Superior temporal gyrus (tissue), 1 donor: Measurements from ENCODE around the gene BUB1B.

Experiments used
- DNase-seq: peaks from one replicate; pipeline ENCODE4 v3.0.0-alpha.2; 2016; ENCODE audit errors: extremely low spot score

The BUB1B gene

DNA sequence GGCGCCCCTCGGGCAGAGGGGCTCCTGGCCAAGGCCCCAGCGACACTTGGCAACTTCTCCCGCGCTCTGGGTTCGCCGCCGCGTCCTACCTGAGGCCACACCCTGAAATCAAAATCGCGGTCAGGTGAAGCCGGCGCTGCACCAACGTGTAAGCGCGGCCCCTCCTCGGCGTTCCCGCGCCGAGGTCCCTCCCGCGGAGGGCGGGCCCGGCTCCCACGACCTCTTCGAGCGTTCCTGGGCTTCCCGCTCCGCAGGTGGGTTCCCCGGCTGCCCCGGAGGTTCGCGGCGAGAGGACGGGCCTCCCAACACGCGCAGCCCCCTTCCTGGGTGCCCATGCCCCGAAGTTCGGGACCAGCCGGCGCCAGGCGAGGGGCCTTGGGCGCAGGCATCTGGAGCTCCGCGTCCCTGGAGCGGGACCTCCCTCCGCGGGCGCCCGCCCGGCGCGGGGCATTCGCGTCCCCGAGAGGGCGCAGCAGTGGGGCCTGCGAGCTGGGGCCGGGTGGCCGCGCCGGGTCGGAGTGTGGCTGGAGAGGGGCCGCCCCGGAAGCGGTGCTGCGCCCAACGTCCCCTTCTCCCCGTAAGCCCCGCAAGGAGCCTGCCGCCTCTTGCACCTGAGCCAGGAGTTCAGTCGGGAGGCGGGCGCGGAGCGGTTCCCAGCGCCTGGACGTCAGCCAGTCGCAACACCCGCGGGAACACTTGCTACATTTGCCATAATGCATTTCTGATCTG, 91.7 kb downstream of the BUB1B start:
- DNase-seq, result no peak

DNA sequence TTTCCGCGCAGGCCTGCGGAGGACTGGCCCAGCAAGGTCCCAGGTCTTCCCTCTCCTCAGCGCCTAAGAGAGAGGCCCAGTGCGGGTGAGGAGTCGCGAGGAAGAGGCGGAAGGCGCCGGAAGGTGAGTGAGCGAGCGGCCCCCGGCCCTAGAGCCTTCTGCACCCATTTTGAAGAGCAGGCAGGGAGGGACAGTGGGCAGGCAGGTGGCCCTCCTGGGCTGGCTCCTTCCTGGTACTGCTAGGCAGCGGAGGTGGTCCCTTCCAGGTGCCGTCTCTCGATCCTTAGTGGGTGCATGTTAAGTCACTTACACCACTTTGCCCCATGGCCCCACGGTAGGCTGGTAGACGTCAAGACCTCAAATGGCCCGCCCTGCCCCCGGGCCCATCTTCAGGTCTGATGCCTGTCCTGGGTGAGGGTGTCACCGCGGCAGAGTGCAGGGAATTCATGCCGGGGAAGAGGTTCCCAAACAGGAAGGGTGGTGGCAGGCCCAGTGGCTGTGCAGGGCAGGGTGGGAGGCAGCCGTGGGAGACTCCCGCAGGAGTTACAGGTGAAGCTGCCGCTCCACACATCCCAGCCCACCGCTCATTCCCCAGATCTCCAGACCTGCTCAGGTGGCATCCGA, 92.4 kb downstream of the BUB1B start:
- no peak for DNase-seq

DNA sequence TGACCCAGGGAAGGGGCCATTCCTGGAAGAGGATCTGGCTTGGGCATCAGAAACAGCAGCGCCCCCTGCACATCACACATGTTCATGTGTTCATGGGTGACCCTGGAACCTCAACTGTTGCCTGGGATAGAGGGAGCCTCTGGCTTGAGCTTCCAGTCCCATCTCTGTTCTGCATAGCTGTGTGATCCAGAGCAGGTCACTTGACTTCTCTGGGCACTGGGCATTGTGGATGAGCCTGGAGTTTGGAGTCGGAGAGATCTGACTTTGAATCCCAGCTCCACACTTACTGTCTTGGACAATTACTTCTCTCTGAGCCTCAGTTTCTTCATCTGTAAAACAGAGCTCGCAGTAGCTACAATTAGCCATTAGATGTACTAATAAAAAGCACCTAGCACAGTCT, 93.6 kb downstream of the BUB1B start:
- no peak for DNase-seq

DNA sequence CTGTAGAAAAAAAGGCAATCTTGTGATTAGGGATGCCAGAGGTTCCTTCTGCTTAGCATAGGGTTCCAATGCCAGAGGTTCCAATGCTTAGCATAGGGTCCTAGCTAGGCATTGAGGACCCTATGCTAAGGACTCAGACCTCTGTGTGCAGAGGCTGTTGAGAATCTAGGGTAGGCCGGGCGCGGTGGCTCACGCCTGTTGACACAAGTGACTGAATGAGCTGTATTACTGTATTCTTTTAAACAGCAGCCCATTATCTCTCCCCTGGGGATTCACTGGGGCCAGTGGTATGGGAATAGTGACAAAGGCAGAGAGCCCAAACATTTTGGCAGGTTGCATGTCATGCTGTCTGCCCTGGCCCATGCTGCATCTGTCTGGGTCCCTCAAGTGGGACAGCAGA, 94.2 kb downstream of the BUB1B start:
- no peak for DNase-seq

DNA sequence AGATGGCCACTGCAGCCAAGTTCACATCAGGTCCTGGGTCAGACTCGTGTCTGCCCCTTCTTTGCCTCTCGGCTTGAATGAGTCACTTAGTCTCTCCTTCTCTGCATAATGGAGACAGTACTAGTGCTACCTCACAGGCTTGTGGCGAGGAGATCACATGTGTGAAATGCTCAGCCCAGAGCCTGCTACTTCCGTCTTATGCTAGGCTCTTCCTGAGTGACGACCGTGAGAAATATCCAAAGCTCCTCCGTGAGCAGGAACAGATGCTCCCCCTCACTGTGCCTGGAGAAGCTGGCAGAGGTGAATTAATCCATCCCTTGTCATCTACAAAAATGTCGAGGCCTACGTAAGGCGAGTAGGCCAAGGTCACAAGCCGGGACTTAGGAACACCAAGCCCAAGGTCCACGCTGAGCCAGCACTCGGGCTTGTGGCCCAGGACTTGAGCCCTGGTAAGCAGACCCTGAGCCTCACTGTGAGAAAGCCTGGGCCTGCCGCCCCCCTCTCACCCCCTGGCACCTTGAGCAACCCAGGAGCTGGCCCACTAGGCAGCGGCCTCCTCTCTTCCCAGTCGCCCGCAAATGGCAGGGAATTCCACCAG, 95.9 kb downstream of the BUB1B start:
- no peak for DNase-seq

DNA sequence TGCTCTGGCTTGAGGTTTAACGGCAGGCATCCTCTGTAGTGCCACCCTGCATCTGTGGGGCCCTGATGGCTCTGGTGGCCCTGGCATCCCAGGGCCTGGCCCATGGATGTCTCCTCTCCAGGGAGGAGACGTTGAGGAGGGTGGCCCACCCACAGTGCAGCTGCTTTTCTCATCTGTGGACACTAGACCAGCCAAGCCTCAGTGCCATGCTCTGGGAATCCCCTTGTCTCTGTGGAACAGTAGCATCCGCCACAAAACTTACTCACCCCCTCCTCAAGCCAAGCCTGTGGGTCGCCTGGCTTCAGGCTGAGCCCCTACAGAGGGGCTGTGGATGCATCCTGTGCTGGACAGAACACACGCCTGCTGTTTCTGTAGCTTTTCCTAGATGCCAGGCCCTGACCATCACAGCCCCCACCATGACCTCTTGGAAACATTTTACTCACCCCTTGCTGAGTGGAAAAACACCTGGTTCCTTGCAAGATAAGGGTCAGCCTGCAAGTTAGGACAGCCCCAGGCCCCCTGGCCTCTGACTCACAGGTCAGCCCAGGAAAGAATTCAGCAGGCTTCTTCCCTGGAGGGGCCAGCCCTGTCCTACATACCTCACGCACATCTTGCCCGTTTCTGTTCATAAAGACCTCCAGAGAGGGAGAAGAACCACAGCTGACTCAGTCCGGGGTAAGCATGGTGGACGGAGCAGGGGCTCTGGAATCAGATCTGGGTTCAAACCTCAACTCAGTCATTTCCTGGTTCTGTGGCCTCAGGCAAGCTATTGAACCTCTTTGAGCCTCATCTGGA, 97.0 kb downstream of the BUB1B start:
- no peak for DNase-seq

DNA sequence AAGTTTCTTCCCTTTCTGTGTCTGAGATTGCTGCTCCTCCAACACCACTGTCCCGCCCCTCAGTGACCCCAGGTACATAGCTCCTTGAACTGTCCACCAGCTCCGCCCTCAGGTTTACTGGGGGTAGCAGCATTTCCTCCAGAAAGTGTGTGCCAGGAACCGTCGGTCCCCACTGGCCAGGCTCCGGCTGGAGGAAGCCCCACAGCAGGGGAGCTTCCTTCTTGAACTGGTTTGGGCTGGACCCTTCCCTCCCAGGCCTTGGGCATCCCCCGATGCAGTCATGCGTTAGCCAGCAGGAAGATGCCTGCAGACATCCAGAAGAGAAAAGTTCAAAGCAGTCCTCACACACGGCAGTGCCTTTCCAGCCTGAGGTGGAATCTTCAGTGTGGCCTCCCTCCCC, 97.7 kb downstream of the BUB1B start:
- no peak for DNase-seq

DNA sequence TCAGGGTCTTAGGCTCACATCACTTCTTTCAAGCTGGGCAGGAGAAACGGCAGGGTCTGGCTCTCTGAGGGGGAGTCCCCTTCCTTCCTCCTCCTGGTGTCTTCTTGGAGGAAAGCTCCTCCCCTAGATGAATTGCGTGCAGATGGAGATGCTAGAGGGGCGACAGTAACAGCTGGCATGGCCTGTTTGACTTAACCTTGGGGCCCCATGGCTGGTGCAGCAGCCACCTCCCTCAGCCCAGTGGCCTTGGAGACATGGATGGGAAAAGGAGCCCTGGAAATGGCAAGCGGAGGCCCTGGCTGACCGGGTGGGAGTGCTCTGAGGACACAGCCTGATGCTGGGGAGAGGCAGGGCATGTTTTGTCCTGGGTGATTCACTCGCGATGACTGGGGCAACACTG, 98.2 kb downstream of the BUB1B start:
- no peak for DNase-seq

DNA sequence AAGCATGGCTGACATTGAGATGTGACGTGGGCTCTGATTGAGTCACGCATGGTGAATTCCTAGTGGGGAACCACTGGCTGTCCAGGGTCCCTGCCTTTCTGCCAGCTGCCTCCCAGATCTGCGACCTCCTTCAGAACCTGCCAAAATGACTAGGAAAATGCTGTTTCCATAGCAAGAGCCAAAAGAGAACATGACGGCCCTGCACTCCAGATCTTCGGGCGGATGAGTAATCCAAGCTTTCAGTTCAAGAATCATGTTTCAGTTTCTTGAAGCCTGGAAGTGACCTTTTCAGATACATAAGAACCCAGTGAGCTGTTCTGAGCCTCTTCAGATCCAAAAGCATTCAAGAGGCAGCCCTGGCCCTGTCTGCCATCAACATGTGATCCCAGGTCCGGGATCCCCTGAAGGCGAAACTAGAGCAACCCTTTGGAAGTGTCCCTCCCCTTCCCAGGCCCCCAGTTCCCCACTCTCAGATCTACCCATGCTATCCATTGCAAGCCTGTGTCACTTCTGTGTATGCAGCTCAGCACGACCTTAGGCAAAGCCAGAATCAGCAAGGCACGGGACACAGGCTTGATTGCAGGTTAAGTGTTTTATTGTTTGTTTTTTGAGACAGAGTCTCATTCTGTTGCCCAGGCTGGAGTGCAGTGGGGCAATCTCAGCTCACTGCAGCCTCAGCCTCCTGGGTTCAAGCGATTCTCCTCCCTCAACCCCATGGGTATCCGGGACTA, 102.3 kb downstream of the BUB1B start:
- no peak for DNase-seq

DNA sequence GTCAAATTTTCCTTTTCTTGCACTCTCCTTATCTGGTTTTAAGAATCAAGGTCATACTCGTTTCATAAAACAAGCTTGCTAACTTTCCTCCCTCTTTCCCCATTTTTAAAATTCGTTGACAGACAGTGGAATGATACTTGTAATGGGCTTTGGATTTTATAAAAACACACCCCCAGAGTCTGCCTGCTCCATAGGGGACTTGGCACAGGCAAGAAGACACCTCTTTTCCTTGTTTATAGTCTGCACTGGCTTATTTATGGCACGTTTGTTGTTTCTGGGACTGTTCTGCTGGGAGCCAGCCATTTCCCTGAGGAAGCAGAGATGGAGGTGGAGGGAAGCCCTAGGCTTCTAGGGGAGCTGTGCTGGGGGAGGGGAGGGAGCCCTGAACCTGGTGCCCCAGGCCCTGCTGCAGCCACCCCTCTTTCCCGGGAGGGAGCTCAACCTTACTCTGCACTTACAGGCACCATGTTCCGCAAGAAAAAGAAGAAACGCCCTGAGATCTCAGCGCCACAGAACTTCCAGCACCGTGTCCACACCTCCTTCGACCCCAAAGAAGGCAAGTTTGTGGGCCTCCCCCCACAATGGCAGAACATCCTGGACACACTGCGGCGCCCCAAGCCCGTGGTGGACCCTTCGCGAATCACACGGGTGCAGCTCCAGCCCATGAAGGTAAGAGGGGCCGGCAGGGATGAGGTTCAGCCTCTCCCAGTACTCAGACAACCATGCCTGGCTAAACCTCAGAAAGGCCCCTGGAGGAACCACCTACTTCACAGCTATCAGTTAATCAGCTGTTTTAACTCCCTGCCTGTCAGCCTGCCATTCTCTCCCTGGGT, 103.7 kb downstream of the BUB1B start:
- no peak for DNase-seq

DNA sequence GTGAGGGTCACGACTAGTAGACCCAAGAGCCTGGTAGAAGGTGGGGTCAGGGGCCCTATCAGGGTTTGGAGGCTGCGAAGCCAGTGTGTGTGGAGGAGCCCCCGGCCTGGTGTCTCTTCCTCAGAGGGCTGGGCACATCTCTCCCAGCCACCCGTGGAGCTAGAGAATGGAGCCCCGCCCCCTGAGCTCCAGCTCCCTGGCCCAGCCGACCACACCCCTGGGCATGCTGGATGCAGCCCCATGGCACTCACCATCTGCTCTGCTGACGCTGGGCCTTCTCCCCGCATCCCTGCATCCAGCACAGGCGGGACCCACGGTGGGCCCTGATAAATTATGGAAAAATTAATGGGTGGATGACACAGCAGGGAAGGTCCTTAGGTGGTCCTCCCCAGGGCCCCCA, 104.5 kb downstream of the BUB1B start:
- no peak for DNase-seq

DNA sequence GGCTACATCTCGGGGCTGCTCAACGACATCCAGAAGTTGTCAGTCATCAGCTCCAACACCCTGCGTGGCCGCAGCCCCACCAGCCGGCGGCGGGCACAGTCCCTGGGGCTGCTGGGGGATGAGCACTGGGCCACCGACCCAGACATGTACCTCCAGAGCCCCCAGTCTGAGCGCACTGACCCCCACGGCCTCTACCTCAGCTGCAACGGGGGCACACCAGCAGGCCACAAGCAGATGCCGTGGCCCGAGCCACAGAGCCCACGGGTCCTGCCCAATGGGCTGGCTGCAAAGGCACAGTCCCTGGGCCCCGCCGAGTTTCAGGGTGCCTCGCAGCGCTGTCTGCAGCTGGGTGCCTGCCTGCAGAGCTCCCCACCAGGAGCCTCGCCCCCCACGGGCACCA, 105.0 kb downstream of the BUB1B start:
- no peak for DNase-seq

DNA sequence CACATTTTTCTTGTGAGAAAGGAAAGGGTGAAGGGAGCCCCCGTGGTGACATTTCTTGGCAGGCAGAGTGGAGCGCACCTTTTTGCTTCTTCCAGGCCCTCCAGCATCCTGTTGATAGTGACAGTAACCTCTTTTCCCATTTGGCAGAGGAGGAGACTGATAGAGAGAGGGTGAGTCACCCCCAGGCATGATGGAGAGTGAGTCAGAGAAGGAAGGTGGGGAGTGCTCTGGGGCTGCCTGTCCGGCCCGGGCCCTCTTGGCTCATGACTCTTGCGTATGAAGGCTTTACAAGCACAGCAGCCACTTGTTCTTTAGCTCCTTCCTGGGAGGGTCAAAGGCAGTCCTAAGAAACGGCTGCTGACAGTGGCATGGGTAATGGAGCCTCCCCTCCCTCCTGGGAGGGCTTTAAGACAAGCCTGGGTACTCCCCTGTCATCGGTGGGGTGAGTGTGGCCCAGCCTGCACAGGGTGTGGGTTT, 106.0 kb downstream of the BUB1B start:
- no peak for DNase-seq

DNA sequence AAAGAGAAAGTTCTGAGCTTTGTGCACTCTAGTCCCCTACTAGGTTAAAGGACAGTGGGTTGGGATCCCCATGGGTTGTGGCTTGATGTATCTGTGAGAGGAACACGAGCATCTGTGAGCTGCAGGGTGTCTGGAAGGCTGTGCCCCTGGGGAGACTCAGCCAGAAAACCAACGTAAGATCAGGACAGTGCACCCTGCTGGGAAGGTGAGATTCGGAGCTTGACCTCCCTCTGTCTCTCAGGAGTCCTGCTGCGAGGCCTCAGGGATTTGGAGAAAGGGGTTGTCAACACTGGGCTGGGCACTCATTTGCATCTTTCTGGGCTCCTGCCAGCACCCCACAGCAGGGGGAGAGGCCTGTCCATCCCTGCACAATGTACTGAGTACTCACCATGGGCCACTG, 106.8 kb downstream of the BUB1B start:
- no peak for DNase-seq

DNA sequence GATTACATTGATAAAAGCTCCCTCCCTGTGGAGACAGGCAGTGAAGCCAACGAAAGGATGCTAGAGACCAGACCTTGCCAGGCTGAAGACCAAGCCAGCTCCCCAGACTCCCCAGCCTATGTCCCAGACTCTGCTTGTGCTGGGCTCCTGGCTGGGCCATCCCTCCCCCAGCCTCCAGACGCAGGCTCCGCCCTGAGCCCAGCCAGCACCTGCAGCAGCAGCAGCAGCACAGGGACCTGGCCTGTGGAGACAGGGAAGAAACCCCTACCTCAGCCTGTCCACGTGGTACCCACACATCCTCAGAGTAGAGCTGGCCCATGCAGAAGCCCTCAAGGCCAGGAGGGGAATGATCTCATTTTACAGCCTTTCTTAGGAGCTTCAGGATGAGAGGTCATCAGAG, 108.7 kb downstream of the BUB1B start:
- DNase-seq, result no peak

DNA sequence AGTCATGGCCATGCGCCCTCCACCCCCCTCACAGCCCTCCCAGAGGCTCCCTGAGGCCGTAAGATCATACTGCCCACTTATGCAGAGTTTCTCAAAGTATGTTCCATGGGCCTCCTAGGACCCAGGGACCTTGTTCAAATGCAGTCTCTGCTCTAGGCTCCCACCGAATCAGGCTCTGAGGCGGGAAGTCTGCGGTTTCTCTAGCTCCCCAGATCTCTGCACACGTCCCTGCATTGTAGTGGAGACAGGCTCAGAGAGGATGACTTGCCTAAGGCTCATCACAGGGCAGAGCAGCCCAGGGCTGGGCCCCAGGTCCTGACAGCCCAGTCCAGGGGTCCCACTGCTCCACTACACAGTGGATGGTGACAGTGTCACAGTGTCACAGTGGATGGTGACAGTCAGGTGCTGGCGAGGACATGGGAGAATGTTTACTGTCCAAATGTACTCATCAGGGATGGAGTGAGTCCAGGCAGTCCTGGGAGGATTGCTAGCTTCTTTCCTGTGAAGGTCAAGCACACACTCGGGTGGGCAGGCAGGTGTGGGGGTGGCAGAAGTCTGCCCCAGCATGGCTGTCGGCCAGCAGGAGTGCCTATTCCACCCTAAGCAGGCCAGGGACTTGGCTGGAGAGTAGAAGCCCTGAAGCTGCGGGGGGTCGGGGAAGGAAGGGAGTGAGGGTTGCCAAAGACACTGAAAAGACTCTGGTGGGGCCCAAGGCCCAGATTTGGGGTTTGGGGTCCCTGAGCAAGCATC, 109.6 kb downstream of the BUB1B start:
- DNase-seq, result no peak
